Activated naive CD4-positive, alpha-beta T cell treated with anti-CD3 and anti-CD28 coated beads, Interleukin-2, amount 50 U/mL, for 24 hours (primary cell): ENCODE measurements around the gene E2F1.
A peak's percentile ranks its signal among the peaks of the same experiment; 100 is the strongest.

Experiments used
- H3K27ac Mint-ChIP-seq: one replicate; pipeline ENCODE4 v1.8.0; 2021; ENCODE audit warnings: mild to moderate bottlenecking, mixed read lengths
- H3K27me3 Mint-ChIP-seq: one replicate; pipeline ENCODE4 v1.8.0; 2021; ENCODE audit warnings: mixed read lengths
- H3K36me3 Mint-ChIP-seq: one replicate; pipeline ENCODE4 v1.8.0; 2021; ENCODE audit warnings: mixed read lengths
- H3K4me1 Mint-ChIP-seq: one replicate; pipeline ENCODE4 v1.8.0; 2021; ENCODE audit warnings: mixed read lengths
- H3K4me3 Mint-ChIP-seq: one replicate; pipeline ENCODE4 v1.8.0; 2021; ENCODE audit warnings: mild to moderate bottlenecking, mixed read lengths
- H3K9me3 Mint-ChIP-seq: one replicate; pipeline ENCODE4 v1.8.0; 2021; ENCODE audit warnings: mixed read lengths

Gene E2F1

GRCh38 chr20:33629979-33630378 lies 56.2 kb downstream of the E2F1 start:
- Mint-ChIP-seq H3K27ac (no peak overlapping the region), H3K4me1 (peaks cover 4% of the 10 kb centered on the region), H3K9me3 (no peaks in the 10 kb centered on the region), H3K4me3 (no peak overlapping the region), H3K27me3 (no peaks in the 10 kb centered on the region), H3K36me3 (peaks cover 12% of the 10 kb centered on the region)

DNA sequence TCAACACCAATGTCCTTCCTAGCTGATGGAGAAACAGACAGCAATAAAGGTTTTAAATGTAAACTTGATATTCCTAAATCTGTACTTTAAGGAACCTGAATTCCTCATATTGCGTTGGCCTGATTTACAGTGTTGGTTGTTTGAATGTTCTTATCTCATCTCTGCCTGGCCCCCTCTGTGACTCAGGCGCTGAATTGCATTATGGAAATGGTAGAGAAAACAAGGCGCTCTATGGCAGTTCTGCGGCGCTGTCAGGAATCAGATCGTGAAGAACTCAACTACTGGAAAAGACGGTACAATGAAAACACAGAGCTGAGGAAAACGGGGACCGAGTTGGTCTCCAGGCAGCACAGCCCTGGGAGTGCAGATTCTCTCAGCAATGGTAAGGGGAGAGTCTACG lies 56.7 kb downstream of the E2F1 start:
- H3K27ac Mint-ChIP-seq: peak overlapping the region; percentile 57
- peaks cover 12% of the 10 kb centered on the region for H3K36me3 Mint-ChIP-seq
- no peaks in the 10 kb centered on the region for H3K27me3 Mint-ChIP-seq
- H3K4me1 Mint-ChIP-seq: peaks cover 8% of the 10 kb centered on the region
- H3K4me3 Mint-ChIP-seq: no peak overlapping the region
- H3K9me3 Mint-ChIP-seq: no peaks in the 10 kb centered on the region

DNA sequence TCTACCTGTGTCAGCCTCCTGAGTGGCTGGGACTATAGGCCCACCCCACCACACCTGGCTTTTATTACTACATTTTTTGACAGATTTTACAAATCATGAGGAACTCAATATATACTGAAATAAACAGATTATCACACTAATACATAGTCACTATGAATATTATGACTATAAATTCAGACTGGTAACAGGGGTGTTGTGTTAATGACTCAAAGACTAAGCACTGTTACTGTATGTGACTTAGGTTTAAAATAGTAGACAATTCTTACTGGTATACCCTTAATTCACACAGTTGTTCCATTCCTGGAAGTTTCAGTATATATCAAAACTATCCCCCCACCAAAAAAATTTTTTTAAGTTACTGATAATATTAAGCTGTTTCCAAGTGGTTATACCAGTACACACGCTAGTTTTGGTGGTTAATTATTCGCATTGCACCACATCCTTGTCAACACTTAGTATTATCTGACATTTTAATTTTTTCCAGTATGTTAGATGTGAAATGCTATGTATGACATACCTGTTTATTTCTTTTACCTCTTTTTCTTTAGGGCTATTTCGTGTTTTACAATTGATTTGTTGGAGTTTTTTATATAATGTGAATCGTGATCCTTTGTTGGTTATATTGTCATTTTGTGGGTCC lies 58.5 kb downstream of the E2F1 start:
- Mint-ChIP-seq H3K36me3 (peaks cover 18% of the 10 kb centered on the region), H3K9me3 (no peaks in the 10 kb centered on the region), H3K27ac (no peak overlapping the region), H3K4me1 (peaks cover 13% of the 10 kb centered on the region), H3K27me3 (no peaks in the 10 kb centered on the region), H3K4me3 (no peak overlapping the region)

GRCh38 chr20:33626190-33626589 lies 60.0 kb downstream of the E2F1 start:
- peaks cover 18% of the 10 kb centered on the region for H3K36me3 Mint-ChIP-seq
- H3K4me1 Mint-ChIP-seq: peaks cover 13% of the 10 kb centered on the region
- H3K27me3 Mint-ChIP-seq: no peaks in the 10 kb centered on the region
- H3K9me3 Mint-ChIP-seq: no peaks in the 10 kb centered on the region
- no peak overlapping the region for H3K4me3 Mint-ChIP-seq
- H3K27ac Mint-ChIP-seq: no peak overlapping the region
